GM19240 (cell line): ENCODE data around the gene APOBEC4.
"Not testable (repeated sequence)": the region's sequence is repeated elsewhere in the genome, so short reads cannot be mapped to it uniquely, and the experiment has no call there.

Experiments
- DNase-seq: peaks from one replicate; pipeline ENCODE4 v3.0.0; 2011; ENCODE audit warnings: low spot score; ENCODE audit not compliant: insufficient read length

Gene APOBEC4

GRCh38 chr1:183634429-183635065 lies 18.6 kb downstream of the APOBEC4 start:
- no peak for DNase-seq

GRCh38 chr1:183633676-183634343 lies 19.3 kb downstream of the APOBEC4 start:
- no peak for DNase-seq

- no peak for DNase-seq
Observed at GRCh38 chr1:183632964-183633363, 20.2 kb downstream of the APOBEC4 start.

- no peak for DNase-seq
Observed at GRCh38 chr1:183632114-183632513, 21.0 kb downstream of the APOBEC4 start.

- DNase-seq = no peak
Observed at GRCh38 chr1:183630748-183631147, 22.4 kb downstream of the APOBEC4 start.

GRCh38 chr1:183628537-183628936 lies 24.6 kb downstream of the APOBEC4 start:
- no peak for DNase-seq

GRCh38 chr1:183626236-183626635 lies 26.9 kb downstream of the APOBEC4 start:
- not testable (repeated sequence) for DNase-seq

GRCh38 chr1:183622884-183623785 lies 30.0 kb downstream of the APOBEC4 start:
- no peak for DNase-seq

- no peak for DNase-seq
Observed at GRCh38 chr1:183622013-183622412, 31.1 kb downstream of the APOBEC4 start.

GRCh38 chr1:183620311-183620710 lies 32.8 kb downstream of the APOBEC4 start:
- DNase-seq = no peak

GRCh38 chr1:183619781-183620180 lies 33.3 kb downstream of the APOBEC4 start:
- no peak for DNase-seq

- DNase-seq = not testable (repeated sequence)
Observed at GRCh38 chr1:183618202-183618601, 34.9 kb downstream of the APOBEC4 start.

- not testable (repeated sequence) for DNase-seq
Observed at GRCh38 chr1:183612975-183613374, 40.1 kb downstream of the APOBEC4 start.

- DNase-seq = no peak
Observed at GRCh38 chr1:183612407-183612806, 40.7 kb downstream of the APOBEC4 start.

GRCh38 chr1:183611021-183611420 lies 42.1 kb downstream of the APOBEC4 start:
- no peak for DNase-seq

GRCh38 chr1:183609759-183610452 lies 43.2 kb downstream of the APOBEC4 start:
- DNase-seq = no peak

- DNase-seq = no peak
Observed at GRCh38 chr1:183609313-183609712, 43.8 kb downstream of the APOBEC4 start.

- DNase-seq = no peak
Observed at GRCh38 chr1:183607322-183607980, 45.7 kb downstream of the APOBEC4 start.

GRCh38 chr1:183605904-183606303 lies 47.2 kb downstream of the APOBEC4 start:
- DNase-seq = no peak

- no peak for DNase-seq
Observed at GRCh38 chr1:183604815-183605214, 48.3 kb downstream of the APOBEC4 start.
